Measurements from ENCODE around the gene NCEH1. TPM values are rescaled to one million over a fixed set of nuclear protein-coding genes. Genes with fewer than 3 reads are reported as not detected.
"Not testable (repeated sequence)": the region's sequence is repeated elsewhere in the genome, so short reads cannot be mapped to it uniquely, and the experiment has no call there.

NCEH1 gene
- total RNA-seq, 4 donors from 2014 or later = 4.5 to 9.3 (median 6.1) TPM

DNA sequence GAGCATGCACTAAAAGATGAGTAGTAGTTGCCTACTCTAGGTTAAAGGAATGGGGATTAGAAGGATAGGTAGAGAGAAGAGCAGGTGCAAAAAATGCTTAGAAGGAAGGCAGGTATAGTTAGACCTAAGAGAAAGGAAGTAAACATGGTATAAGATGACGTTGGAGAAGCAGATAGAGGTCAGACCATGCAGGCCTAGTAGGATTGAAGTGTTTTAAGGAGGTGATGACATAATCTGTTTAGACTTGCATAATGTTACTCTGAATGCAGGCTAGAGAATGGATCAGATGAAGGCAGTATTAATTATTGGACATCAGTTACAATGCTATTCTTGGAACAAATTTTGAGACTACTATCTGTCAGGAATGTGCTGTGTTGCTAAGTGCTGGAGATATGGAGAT, 28.6 kb upstream of the NCEH1 start:
- Histone ChIP-seq H3K27me3 (no peaks in the 10 kb centered on the region), H3K27ac (no peak overlapping the region), H3K4me1 (no peaks in the 10 kb centered on the region), H3K36me3 (no peaks in the 10 kb centered on the region), H3K9me3 (no peaks in the 10 kb centered on the region), H3K4me3 (no peak overlapping the region)
- TF ChIP-seq POLR2A (IDR thresholded peaks at IDR 0.05) (no peak), EP300 (IDR thresholded peaks at IDR 0.05) (no peak), POLR2AphosphoS5 (IDR thresholded peaks at IDR 0.05) (no peak)
- TF ChIP-seq, protein P1, sequence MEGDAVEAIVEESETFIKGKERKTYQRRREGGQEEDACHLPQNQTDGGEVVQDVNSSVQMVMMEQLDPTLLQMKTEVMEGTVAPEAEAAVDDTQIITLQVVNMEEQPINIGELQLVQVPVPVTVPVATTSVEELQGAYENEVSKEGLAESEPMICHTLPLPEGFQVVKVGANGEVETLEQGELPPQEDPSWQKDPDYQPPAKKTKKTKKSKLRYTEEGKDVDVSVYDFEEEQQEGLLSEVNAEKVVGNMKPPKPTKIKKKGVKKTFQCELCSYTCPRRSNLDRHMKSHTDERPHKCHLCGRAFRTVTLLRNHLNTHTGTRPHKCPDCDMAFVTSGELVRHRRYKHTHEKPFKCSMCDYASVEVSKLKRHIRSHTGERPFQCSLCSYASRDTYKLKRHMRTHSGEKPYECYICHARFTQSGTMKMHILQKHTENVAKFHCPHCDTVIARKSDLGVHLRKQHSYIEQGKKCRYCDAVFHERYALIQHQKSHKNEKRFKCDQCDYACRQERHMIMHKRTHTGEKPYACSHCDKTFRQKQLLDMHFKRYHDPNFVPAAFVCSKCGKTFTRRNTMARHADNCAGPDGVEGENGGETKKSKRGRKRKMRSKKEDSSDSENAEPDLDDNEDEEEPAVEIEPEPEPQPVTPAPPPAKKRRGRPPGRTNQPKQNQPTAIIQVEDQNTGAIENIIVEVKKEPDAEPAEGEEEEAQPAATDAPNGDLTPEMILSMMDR (IDR thresholded peaks at IDR 0.05) = no peak
- no peak for ATAC-seq
- WGBS, 2 donors (ENCODE audit: low coverage in 1 of 2) = 30 to 41% methylated on average over 1 of the region's 1 CpG

DNA sequence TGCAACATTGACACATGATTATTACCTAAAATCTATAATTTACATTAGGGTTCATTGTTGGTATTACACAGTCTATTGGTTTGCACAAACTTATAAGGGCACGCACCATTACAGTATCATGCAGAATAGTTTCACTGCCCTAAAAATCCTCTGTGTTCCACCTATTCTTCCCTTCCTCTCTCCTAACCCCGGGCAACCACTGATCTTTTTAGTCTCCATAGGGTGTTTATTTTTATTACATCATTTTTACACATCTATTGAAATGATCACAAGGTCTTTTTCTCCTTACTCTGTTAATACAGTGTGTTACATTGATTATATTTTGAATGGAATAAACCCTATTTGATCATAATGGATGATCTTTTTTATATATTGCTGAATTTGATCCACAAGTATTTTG, 24.1 kb upstream of the NCEH1 start:
- Histone ChIP-seq H3K27me3 (no peaks in the 10 kb centered on the region), H3K27ac (no peak overlapping the region), H3K36me3 (no peaks in the 10 kb centered on the region), H3K9me3 (no peaks in the 10 kb centered on the region), H3K4me1 (no peaks in the 10 kb centered on the region), H3K4me3 (no peak overlapping the region)
- no peak for ATAC-seq
- TF ChIP-seq EP300 (IDR thresholded peaks at IDR 0.05) = no peak
- TF ChIP-seq, protein P1 (IDR thresholded peaks at IDR 0.05) = no peak
- no peak for TF ChIP-seq POLR2A (IDR thresholded peaks at IDR 0.05)
- TF ChIP-seq POLR2AphosphoS5 (IDR thresholded peaks at IDR 0.05) = no peak
- 71 to 85% methylated on average over 2 of the region's 2 CpGs for WGBS, 2 donors (ENCODE audit: low coverage in 1 of 2)

DNA sequence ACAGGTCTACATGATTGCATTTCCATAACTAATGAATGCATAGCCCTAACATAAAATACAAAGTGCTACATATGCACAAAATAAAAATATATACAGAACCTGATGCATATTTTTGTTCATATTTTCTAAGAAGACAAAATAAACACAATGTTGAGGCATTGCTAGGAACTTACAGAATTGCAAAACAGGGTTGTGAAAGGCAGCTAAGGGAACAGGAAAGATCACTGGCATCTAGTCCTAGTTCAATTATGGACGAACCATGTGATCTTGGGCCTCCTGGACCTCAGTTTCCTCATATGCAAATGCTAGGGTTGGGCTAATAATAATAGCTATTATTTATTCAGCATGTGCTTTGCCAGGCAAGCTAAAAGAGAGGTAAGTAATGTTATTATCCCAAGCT, 15.5 kb upstream of the NCEH1 start:
- H3K27ac ChIP-seq = no peak overlapping the region
- H3K27me3 ChIP-seq = no peaks in the 10 kb centered on the region
- no peak overlapping the region for H3K4me3 ChIP-seq
- H3K9me3 ChIP-seq = no peaks in the 10 kb centered on the region
- no peaks in the 10 kb centered on the region for H3K36me3 ChIP-seq
- 67 to 73% methylated on average over 1 of the region's 1 CpG for WGBS, 2 donors (ENCODE audit: low coverage in 1 of 2)
- H3K4me1 ChIP-seq = no peaks in the 10 kb centered on the region
- no peak for ATAC-seq
- TF ChIP-seq EP300 (IDR thresholded peaks at IDR 0.05) (no peak), POLR2AphosphoS5 (IDR thresholded peaks at IDR 0.05) (no peak), POLR2A (IDR thresholded peaks at IDR 0.05) (no peak)
- TF ChIP-seq, protein P1 (IDR thresholded peaks at IDR 0.05) = no peak

DNA sequence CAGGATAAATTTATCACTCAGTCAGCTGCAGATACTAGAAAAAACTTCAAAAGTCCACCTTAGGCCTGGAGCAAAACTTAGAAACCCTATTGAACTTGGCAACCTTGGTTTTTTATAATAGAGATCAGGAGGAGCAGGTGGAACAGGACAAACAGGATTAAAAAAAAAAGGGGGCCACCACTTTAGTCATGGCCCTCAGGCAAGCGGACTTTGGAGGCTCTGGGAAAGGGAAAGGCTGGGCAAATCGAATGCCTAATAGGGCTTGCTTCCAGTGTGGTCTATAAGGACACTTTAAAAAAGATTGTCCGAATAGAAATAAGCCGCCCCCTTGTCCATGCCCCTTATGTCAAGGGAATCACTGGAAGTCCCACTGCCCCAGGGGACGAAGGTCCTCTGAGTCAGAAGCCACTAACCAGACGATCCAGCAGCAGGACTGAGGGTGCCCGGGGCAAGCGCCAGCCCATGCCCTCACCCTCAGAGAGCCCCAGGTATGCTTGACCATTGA, 11.7 kb upstream of the NCEH1 start:
- not testable (repeated sequence) for H3K27ac ChIP-seq, H3K4me3 ChIP-seq, H3K27me3 ChIP-seq, H3K4me1 ChIP-seq, ATAC-seq, H3K36me3 ChIP-seq
- WGBS, 2 donors (ENCODE audit: low coverage in 1 of 2) = 60 to 84% methylated on average over 2 to 6 of the region's 8 CpGs
- H3K9me3 ChIP-seq = peaks cover 0 to 11% (median 0%) of the 10 kb centered on the region in 3 donors

DNA sequence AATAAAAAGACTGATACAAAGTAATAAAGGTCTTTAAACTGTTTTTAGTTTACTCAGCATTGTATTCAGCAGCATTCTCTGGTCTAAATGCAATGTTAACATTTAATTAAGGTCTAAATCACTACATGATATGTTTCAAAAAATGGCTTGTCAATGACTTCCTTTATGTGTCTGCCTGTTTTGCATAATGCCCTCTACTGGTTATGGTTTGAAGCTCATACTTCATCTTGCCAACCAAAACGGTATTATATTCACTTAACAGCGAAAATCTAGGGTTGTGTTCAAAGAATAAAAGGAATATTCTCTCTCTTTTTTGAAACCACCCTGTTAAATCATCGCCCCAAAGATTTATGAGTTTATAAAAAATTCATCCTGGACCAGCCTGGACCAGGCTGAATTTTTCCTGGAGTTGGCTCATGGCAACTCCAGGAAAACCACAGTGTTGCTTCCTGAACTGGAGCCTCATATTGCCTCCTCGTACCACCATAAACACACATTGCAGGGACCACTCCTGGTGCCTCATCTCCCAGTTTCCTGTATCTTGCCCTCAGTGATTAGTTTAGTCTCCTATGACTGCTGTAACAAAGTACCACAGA, 6.7 kb upstream of the NCEH1 start:
- Histone ChIP-seq H3K9me3 (peaks cover 0 to 11% (median 0%) of the 10 kb centered on the region in 3 donors), H3K4me1 (no peaks in the 10 kb centered on the region), H3K27me3 (no peaks in the 10 kb centered on the region), H3K4me3 (no peak overlapping the region), H3K36me3 (no peaks in the 10 kb centered on the region), H3K27ac (no peak overlapping the region)
- 70 to 84% methylated on average over 4 of the region's 4 CpGs for WGBS, 2 donors (ENCODE audit: low coverage in 1 of 2)
- no peak for ATAC-seq
- TF ChIP-seq EP300 (IDR thresholded peaks at IDR 0.05) (no peak), POLR2A (IDR thresholded peaks at IDR 0.05) (no peak)
- TF ChIP-seq, protein P1 (IDR thresholded peaks at IDR 0.05) = no peak
